ENCODE results near the gene GRAMD2A.
"Not testable (repeated sequence)": the region's sequence is repeated elsewhere in the genome, so short reads cannot be mapped to it uniquely, and the experiment has no call there.

The GRAMD2A gene

GRCh38 chr15:72173864-72174550 is 23.6 kb downstream of the GRAMD2A start:
- no peak for DNase-seq (ENCODE audit: low read depth)
- H3K4me3 ChIP-seq (ENCODE audit: low read depth, low read length) = no peak overlapping the region
- no peak for TF ChIP-seq CTCF (IDR thresholded peaks at IDR 0.05; ENCODE audit: low read depth, low read length, missing control alignments)

- TF ChIP-seq CTCF (IDR thresholded peaks at IDR 0.05; ENCODE audit: low read depth, low read length, missing control alignments) = no peak
- DNase-seq (ENCODE audit: low read depth) = no peak
- no peak overlapping the region for H3K4me3 ChIP-seq (ENCODE audit: low read depth, low read length)
Measured at GRCh38 chr15:72173401-72173800, 24.2 kb downstream of the GRAMD2A start.

- no peak overlapping the region for H3K4me3 ChIP-seq (ENCODE audit: low read depth, low read length)
- TF ChIP-seq CTCF (IDR thresholded peaks at IDR 0.05; ENCODE audit: low read depth, low read length, missing control alignments) = no peak
- DNase-seq (ENCODE audit: low read depth) = no peak
Measured at GRCh38 chr15:72172796-72173195, 24.8 kb downstream of the GRAMD2A start.

GRCh38 chr15:72171978-72172377 is 25.6 kb downstream of the GRAMD2A start:
- DNase-seq (ENCODE audit: low read depth); H3K4me3 ChIP-seq (ENCODE audit: low read depth, low read length): not testable (repeated sequence)

- no peak for TF ChIP-seq CTCF (IDR thresholded peaks at IDR 0.05; ENCODE audit: low read depth, low read length, missing control alignments)
- no peak for DNase-seq (ENCODE audit: low read depth)
- no peak overlapping the region for H3K4me3 ChIP-seq (ENCODE audit: low read depth, low read length)
Measured at GRCh38 chr15:72170691-72171090, 26.9 kb downstream of the GRAMD2A start.

GRCh38 chr15:72169921-72170611 is 27.5 kb downstream of the GRAMD2A start:
- no peak for DNase-seq (ENCODE audit: low read depth)
- no peak overlapping the region for H3K4me3 ChIP-seq (ENCODE audit: low read depth, low read length)
- no peak for TF ChIP-seq CTCF (IDR thresholded peaks at IDR 0.05; ENCODE audit: low read depth, low read length, missing control alignments)

GRCh38 chr15:72169236-72169920 is 28.2 kb downstream of the GRAMD2A start:
- no peak for DNase-seq (ENCODE audit: low read depth)
- no peak overlapping the region for H3K4me3 ChIP-seq (ENCODE audit: low read depth, low read length)
- TF ChIP-seq CTCF (IDR thresholded peaks at IDR 0.05; ENCODE audit: low read depth, low read length, missing control alignments) = no peak

Measured in GM12864 (cell line).